Measurements from ENCODE around the gene ZNF397.

ZNF397 gene

GRCh38 chr18:35306588-35307250, 65.9 kb downstream of the ZNF397 start:
- no peak for DNase-seq
